Measurements from ENCODE around the gene PWWP2A.
"Not testable (repeated sequence)": the region's sequence is repeated elsewhere in the genome, so short reads cannot be mapped to it uniquely, and the experiment has no call there.

The PWWP2A gene

DNA sequence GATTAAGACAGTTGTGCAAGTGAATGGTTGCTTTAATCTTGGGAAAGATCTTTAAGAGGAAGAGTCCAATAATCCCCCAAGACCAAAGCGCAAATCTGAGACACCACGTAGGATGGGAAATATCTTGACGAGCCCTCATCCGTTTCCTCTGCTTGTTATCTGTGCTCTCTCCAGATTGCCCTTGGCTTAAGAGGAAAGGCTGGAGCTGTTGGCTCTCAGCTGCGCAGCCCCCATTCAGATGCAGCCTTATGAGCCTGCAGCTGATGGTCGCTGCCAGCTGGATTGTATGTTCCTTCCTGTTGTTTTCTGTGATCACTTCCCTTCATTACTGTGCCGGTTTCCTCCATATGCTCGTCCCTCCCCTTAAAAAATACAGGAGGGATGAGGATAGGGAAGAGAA, 47.7 kb downstream of the PWWP2A start:
- FAIRE-seq: no peak

DNA sequence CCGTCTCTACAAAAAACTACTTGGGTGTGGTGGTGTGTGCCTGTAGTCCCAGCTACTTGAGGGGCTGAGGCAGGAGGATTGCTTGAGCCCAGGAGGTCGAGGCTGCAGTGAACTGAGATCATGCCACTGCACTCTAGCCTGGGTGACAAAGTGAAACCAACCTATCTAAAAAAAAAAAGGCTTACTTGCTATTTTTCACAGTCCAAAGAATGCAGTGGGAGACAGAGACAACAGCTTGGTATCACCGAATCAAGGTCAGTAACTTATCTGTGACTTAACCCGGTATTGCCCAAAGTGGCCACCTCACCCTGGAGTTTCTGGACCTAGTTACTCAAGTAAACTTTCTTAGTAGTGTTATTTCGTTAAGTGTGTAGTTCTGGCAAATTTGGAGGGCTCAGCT, 50.1 kb downstream of the PWWP2A start:
- not testable (repeated sequence) for FAIRE-seq

DNA sequence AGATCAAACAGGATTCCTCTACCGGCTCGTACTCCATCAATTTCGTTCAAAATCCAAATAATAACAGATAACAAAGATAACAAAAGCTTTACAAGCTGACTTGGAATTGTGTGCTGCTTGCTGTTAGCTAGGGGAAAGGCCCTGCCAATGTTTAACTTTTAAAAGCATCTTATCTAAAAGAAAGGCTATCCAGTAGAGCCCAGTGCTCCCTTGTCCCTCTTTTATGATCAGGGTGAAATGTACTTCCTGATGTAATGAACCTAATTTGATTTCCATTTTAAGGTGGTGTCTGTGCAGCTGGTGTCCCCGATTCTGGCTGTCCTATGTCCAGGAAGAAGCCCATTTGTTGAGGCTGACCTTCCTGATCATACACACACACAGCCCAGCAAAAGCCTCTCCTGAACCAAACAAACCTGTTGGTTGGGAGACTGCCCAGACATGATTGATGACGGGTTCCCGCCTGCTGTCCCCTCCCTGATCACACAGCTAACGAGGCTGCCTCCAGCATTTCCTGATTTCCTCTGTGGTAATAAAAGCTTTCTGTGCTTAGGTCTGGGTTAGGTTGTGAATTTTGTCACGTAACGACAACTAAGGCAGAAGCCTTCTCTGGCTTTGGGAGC, 54.1 kb downstream of the PWWP2A start:
- no peak for FAIRE-seq

DNA sequence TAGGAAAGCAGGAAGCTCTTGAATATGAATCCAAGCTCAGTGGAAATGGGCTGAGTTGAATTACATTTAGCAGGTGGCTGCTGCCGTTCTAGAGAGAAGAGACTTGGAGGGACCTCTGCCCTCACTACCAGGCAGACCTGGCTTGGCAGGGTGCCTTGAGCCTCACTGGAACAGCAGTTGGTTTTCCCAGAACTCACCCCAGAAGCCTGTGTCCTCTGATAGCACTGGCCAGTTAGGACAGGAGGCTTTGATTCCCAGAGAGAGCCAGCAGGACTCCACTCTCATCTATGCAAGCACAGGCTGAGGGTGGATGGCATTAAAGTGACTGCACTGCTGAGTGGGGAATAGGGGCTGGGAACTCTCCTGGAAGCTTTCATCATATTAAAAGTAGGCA, 54.8 kb downstream of the PWWP2A start:
- no peak for FAIRE-seq

DNA sequence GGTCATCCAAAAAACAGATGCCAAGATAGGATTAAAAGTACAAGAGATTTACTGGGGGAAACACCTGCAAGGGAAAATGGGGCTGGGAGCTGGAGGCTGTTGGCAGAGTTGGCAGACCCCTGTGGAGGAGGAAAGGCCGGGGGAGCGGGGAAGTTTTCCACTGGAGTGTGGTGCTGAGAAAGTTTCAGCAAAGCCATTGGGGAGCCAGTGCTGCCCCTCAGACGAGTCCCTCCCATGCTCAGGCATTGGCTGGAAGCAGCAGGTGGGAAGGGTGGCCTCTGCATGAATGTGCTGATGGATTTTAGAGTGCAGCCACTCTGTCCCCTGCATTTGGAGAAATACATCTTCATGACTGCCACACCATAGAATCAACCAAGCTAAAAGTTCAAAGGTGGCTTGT, 57.5 kb downstream of the PWWP2A start:
- no peak for FAIRE-seq

DNA sequence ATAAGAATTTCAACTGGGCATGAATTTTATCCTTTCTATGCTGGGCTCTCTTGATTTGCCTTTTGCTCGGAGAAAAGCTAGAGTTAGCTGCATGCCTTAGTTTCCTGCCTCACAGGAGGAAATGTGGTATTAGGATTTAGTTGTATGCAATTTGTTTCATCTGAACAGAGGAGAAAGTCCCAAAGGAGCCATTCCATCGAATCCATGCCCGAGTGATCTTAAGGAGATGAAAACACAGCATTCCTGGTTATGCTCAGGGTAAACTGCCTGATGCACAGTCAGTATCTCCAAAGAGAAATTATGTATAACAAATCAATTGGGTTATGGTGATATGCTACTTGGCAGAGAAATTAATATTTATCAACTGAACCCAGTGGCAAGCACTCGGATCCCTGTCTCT, 59.2 kb downstream of the PWWP2A start:
- no peak for FAIRE-seq

DNA sequence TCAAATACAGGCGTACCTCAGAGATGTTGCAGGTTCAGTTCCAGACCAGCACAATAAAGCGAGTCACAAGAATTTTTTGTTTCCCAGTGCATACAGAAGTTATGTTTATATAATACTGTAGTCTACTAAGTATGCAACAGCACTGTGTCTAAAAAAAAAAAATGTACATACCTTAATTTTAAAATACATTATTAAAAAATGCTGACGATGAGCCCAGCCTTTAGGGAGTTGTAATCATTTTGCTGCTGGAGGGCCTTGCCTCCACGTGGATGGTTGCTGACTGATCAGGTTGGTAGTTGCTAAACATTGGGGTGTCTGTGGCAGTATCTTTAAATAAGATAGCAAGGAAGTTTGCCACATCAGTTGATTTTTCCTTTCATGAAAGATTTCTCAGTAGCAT, 62.0 kb downstream of the PWWP2A start:
- FAIRE-seq: no peak

DNA sequence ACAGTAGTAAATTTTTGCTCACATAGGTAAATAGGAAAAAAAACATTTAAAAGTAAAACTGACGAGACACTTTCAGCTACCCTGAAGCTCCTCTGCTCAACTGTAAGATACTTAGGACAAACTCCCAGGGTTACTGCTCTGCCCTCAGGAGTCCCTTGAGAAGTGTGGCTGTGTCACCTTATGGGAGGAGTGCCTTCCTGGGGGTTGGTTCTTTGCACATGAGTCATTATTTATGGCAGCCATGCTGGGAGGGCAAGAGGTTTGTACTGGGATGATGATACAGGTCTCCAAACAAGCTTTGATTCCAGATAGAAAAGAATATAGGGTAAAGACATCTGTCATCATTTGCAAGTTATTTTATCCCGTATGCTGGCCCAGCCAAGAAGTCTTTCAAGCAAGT, 64.4 kb downstream of the PWWP2A start:
- no peak for FAIRE-seq

DNA sequence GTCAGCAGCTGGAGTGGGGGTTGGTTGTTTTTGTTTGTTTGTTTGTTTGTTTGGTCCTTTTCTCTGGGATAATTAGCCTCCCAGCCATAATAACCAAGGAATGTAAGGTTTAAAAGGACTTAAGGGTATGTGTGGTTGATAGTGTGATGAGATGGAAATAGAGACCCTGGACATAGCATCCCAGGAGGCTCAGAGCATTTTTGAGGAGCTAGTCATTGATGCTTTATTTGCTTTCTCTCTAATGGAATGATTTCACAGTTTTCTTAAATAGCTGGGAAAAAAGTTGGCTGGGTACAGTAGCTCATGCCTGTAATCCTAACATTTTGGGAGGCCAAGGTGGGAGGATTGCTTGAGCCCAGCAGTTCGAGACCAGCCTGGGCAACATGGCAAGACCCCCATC, 65.2 kb downstream of the PWWP2A start:
- no peak for FAIRE-seq

DNA sequence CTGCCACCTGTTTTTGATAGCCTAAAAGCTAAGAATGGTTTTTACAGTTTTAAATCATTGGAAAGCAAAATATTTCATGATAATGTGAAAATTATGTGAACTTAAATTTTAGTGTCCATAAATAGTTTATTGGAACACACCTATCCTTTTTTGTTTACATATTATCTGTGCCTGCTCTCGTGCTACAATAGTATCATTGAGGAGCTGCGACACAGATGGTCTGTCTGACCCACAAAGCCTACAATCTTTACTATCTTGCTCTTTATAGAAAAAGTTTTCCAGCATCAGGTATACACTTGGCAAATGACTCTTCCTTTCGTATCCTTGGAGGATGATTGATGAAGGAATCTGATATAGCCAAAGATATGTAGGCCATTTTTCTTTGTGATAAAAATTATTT, 70.2 kb downstream of the PWWP2A start:
- FAIRE-seq: no peak

DNA sequence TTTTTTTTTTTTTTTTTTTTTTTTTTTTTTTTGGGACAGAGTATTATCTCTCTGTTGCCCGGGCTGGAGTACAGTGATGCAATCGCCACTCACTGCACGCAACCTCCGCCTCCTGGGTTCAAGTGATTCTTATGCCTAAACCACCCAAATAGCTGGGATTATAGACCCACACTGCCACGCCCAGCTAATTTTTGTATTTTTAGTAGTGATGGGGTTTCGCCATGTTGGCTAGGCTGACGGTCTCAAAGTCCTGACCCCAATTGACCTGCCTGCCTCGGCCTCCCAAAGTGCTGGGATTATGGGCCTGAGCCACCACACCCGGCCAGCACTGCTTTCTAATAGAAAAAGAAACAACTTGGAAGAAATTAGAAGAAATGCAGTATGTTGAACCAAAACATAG, 71.1 kb downstream of the PWWP2A start:
- FAIRE-seq: no peak

DNA sequence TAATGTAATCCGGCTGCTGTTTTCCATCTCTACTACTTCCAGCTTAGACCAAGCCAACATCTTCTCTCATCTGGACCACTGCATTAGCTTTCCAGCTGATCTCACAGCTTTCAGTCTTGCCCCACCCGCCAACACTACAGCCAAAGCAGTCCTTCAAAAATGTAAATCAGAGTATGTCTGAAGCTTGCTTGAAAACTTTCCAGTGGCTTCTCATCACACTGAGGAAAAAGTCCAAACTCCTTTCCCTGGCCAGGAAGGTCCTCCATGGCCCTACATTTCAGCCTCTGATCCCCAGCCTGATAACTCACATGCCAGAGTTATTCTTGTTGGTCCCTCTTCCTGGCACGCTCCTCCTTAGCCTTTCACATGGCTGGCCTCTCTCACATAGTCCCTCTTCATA, 71.8 kb downstream of the PWWP2A start:
- FAIRE-seq: no peak

DNA sequence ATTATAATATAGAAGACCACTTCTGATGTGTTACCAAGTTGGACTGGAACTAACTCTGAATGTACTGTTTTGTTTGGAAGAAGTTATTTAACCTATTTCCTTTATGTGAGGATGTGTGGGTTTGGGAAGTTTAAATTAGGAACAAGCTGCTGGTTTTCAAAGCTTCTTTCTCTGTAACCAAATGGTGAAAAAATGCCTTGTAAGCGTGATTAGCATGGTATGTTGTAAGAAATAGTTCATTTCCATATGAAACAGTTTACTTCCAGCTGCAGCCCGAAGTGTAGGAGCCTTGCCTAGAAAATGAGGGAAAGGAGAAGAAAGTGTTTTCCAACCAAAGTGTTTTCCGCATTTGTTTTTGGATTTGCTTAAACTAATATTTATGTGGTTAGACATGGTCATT, 74.3 kb downstream of the PWWP2A start:
- no peak for FAIRE-seq

DNA sequence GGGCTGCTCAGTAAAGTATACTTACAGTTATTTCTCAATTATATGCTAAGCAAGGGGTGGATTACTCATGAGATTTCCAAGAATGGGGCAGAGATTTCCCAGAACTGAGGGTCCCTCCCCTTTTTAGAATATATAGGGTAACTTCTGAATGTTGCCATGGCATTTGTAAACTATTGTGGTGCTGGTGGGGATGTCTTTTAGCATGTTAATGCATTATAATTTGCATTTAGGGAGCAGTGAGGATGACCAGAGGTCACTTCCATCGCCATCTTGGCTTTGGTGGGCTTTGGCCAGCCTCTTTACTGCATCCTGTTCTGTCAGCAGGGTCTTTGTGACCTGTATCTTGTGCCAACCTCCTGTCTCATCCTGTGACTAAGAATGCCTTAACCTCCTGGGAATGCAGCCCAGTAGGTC, 74.9 kb downstream of the PWWP2A start:
- FAIRE-seq: no peak

DNA sequence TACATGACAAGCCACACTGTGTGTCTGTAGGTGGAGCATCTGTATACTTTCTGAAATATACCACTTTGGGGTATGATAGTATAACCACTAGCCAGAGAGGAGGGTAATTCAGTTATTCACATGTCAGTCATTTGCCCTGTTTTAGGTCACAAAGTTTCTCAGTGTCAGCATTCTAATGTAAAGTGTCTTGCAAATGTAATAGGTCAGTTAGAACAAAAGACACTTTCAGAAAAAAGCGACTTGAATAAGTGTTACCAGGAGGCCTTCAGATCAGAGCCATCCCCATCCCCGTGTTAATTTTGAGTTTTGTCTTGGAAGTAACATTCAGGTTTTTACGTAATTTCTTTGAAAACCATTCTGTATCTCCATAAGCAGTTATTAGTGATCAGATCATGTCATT, 76.6 kb downstream of the PWWP2A start:
- FAIRE-seq: no peak

All from A204.1 (cell line).